ENCODE results near the gene TARS2.

The TARS2 gene

DNA sequence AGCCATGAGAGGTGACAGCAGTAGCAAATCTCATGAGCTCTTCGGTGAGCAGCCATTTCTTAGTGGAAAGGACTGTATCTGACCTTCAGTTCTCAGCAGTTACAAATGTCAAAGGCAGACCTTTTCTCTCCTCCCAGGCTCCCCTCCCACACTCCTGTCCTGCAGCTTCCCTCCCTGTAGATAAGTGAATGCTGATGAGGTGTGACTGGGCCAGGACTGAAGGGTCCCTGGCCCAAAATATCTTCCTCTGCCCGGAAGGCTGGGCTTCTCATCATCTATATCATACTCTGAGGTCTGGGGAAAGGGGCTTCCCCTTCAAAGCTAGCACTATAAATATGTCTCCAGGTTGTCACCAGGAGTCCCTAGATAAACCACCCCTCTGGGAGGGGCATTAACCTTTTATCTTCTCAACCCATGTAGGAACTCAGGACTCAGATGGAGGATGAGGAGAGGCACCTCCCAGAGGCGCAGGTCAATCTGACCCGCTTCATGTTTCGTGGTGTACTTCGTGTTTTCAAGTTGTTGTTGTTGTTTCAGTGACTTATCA, 58.3 kb downstream of the TARS2 start:
- no peak for DNase-seq (ENCODE audit: low spot score)

DNA sequence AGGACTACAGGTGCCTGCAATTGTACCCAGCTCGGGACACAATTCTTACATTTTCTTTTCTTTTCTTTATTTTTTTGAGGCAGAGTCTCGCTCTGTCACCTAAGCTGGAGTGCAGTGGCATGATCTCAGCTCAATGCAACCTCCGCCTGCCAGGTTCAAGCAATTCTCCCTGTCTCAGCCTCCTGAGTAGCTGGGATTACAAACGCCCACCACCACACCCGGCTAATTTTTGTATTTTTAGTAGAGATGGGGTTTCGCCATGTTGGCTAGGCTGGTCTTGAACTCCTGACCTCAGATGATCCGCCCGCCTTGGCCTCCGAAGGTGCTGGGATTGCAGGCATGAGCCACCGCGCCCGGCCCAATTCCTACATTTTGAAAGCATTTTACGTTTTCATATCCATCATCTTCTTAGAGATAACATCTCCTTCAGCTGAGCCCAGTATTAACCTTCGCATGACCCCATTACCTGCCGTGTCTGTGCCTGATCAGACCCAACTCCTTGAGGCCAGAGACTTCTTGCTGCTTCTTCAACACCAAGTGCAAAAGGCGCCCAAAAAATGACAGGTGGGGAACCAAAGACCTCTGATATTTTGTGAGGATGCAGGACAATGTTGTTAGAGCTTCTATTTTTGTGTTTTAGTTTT, 59.2 kb downstream of the TARS2 start:
- H3K27ac ChIP-seq, result no peak overlapping the region
- DNase-seq (ENCODE audit: low spot score), result no peak
- TF ChIP-seq, protein P1, sequence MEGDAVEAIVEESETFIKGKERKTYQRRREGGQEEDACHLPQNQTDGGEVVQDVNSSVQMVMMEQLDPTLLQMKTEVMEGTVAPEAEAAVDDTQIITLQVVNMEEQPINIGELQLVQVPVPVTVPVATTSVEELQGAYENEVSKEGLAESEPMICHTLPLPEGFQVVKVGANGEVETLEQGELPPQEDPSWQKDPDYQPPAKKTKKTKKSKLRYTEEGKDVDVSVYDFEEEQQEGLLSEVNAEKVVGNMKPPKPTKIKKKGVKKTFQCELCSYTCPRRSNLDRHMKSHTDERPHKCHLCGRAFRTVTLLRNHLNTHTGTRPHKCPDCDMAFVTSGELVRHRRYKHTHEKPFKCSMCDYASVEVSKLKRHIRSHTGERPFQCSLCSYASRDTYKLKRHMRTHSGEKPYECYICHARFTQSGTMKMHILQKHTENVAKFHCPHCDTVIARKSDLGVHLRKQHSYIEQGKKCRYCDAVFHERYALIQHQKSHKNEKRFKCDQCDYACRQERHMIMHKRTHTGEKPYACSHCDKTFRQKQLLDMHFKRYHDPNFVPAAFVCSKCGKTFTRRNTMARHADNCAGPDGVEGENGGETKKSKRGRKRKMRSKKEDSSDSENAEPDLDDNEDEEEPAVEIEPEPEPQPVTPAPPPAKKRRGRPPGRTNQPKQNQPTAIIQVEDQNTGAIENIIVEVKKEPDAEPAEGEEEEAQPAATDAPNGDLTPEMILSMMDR (IDR thresholded peaks at IDR 0.05), result no peak
- H3K4me3 ChIP-seq, result no peak overlapping the region

More for the DNA sequence above, 58.3 kb downstream of the TARS2 start:
- Histone ChIP-seq H3K4me3 (no peak overlapping the region), H3K27ac (no peak overlapping the region)
- TF ChIP-seq, protein P1 (IDR thresholded peaks at IDR 0.05), result no peak

DNA sequence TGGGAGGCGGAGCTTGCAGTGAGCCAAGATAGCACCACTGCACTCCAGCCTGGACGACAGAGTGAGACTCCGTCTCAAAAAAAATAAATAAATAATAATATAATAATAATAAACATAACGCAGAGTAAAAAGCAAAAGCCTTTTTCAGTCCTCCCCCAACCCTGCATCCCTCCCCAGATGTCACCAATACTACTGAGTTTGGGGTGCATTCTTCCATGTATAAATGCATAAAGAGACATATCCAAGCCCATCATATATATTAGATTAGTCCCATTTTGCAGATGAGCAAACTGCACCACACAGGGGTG, 61.1 kb downstream of the TARS2 start:
- peak overlapping the region; percentile 95 for H3K4me3 ChIP-seq
- TF ChIP-seq, protein P1 (IDR thresholded peaks at IDR 0.05), result no peak
- H3K27ac ChIP-seq, result peak overlapping the region; percentile 95 to 99

DNA sequence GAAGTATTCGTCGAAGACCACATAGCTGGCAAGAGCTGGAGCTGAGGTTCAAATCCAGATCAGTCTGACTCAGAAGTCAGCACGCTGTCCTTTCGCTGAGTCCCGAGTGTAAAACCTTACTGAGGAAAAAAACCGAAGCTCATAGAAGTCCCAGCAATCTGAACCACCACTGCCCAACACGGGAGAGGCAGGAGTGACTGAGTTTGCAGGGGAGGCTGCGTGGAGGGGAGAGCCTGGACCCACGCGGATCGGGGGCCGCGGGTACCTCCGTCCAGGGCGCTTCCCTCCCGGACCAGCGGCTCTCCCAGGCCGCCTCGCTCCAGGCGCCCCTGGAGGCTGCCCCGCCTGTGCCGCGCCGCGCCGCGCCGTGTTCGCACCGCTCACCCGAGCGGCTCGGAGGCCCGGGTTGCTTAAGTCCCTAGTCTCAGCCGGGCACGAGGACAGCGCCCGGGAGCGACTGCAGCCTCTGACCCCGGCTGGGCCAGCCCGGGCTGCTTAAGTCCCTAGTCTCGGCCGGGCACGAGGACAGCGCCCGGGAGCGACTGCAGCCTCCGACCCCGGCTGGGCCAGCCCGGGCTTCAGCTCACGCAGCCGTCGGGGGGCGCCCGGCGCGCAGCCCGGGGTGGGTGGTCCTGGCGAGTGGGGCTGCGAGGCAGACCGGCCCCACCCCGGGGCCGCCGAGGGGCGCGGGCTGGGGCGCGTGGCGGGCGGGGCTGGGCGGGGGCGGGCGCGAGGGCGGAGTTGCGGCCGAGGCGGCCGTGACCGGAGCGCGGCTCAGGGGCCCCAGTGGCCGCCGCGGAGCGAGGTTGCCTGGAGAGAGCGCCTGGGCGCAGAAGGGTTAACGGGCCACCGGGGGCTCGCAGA, 61.6 kb downstream of the TARS2 start, which contains the start of gene ADAMTSL4:
Gene ADAMTSL4 (plus strand): TSS at position 777 of the 864 bp plus-strand sequence. CDS start 2,881 bp downstream, outside the sequence.
- DNase-seq (ENCODE audit: low spot score), result peak; percentile 86
- TF ChIP-seq, protein P1 (IDR thresholded peaks at IDR 0.05), result no peak
- Histone ChIP-seq H3K27ac (peak within 1 kb of the TSS; percentile 95 to 99), H3K4me3 (peak within 1 kb of the TSS; percentile 95)

More for the DNA sequence above, 61.1 kb downstream of the TARS2 start:
- DNase-seq (ENCODE audit: low spot score), result no peak

DNA sequence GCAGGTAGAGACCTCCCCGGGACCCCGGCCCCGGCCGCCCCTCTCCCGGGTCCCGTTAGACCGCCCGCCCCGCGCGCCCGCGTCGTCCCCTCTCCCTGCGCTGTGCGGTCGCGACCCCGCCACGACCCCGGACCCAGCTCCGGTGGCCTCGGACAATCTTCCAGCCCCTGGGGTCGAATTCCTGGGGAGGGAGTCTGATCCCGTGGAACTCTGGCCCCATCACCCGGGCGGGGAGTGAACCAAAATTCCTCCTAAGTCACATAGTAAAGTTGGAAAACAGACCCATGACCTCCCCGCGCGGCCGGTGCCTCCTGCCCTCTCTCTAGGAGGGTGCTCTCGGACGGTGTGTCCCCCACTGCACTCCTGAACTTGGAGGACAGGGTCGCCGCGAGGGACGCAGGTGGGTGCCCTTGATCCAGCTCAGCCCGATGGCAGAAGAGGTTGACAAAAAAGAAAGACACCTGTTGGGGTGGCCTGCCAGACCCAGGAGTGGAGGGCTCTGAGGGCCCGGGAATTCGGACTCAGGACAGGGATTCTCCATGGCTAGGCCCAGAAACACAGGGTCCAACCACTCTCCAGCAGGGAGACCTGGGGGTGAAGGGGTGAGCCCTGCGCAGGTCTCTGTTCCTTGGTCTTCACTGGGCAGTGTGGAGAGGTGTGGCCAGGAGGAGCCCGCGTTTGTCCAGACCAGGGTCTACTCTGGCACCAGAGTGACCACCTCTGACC, 62.4 kb downstream of the TARS2 start:
- TF ChIP-seq, protein P1 (IDR thresholded peaks at IDR 0.05), result no peak
- Histone ChIP-seq H3K4me3 (peak overlapping the region; percentile 95), H3K27ac (peak overlapping the region; percentile 95 to 99)
- DNase-seq (ENCODE audit: low spot score), result peak; percentile 80

DNA sequence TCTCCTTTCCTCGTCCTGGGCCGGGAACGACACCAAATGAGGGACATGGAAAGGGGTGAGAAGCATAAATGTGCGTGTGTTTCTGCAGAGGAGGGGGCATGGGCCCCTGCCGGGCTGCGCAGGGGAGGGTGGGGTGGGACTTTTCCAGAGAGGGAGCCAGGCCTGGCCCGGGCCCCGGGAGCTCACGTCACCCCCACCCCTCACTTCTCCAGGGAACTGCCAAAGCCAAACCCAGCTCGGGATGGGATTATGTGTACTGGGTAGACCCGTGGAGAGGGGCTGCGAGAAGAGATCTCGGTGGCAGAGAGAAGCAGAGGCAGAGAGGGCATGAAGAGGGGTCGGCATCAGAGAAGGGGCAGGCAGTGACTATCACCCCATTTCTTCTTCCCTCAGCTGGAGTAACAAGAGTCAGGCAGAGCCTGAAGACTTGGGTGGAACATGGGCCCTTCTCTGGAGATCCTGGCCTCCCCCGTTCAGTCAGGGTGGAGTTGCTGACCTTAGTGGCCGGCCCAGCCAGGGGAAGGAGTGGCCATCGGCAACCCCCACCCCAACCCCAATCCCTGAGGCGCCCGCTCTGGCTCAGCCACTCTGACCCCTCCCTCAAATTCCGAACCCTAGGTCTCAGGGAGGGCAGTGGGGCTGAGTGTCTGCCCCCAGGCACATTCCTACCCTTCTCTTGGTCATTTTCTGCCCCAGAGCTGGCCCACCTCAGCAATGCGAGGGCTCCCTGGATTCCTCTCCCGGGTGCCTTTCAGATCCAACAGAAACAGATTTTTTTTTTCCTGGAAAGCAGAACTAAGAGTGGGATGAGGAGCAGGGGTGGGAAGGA, 63.2 kb downstream of the TARS2 start:
- DNase-seq (ENCODE audit: low spot score), result peak; percentile 88
- Histone ChIP-seq H3K27ac (peak overlapping the region; percentile 95 to 99), H3K4me3 (peak overlapping the region; percentile 95)
- TF ChIP-seq, protein P1 (IDR thresholded peaks at IDR 0.05), result no peak
